ENCODE data around the gene FADS1. TPM values are rescaled to one million over a fixed set of nuclear protein-coding genes. Genes with fewer than 3 reads are reported as not detected.

FADS1 gene
- total and polyA plus RNA-seq, 2 experiments from 2014 or later = 74.9 to 119 TPM

GRCh38 chr11:61785837-61786402 lies 30.9 kb downstream of the FADS1 start:
- Histone ChIP-seq H3K4me2 (no peak overlapping the region), H3K4me3 (no peak overlapping the region), H3K27me3 (ENCODE audit: insufficient read depth) (no peaks in the 10 kb centered on the region), H2AFZ (no peak overlapping the region), H3K36me3 (ENCODE audit: insufficient read depth) (peaks cover 15% of the 10 kb centered on the region), H3K9me2 (ENCODE audit: insufficient read depth) (no peaks in the 10 kb centered on the region), H3K27ac (ENCODE audit: low read depth) (no peak overlapping the region), H3F3A (replicated peaks; ENCODE audit: low read depth) (peaks cover 9% of the 10 kb centered on the region; the same call in 1 of the 2 replicates), H4K20me1 (replicated peaks; ENCODE audit: insufficient read depth) (peaks cover 12% of the 10 kb centered on the region), H3K79me2 (replicated peaks; ENCODE audit: insufficient read depth) (peaks cover 6% of the 10 kb centered on the region; the same call in 1 of the 2 replicates), H3K4me1 (ENCODE audit: insufficient read depth) (no peaks in the 10 kb centered on the region)
- Mint-ChIP-seq H3K36me3 (ENCODE audit: low read depth) (peaks cover 54% of the 10 kb centered on the region), H3K4me1 (peaks cover 3% of the 10 kb centered on the region; the same call in 2 of the 3 replicates), H3K27me3 (ENCODE audit: insufficient read depth, low read depth, poor library complexity) (peaks cover 19% of the 10 kb centered on the region), H3K27ac (no peak overlapping the region), H3K9me3 (no peaks in the 10 kb centered on the region), H3K4me3 (no peak overlapping the region)
- ATAC-seq = no peak
- DNase-seq (ENCODE audit: low spot score) = no peak
- no peak for TF ChIP-seq STAT1 (IDR thresholded peaks at IDR 0.05; ENCODE audit: unreplicated experiment)
- TF ChIP-seq, protein P1, sequence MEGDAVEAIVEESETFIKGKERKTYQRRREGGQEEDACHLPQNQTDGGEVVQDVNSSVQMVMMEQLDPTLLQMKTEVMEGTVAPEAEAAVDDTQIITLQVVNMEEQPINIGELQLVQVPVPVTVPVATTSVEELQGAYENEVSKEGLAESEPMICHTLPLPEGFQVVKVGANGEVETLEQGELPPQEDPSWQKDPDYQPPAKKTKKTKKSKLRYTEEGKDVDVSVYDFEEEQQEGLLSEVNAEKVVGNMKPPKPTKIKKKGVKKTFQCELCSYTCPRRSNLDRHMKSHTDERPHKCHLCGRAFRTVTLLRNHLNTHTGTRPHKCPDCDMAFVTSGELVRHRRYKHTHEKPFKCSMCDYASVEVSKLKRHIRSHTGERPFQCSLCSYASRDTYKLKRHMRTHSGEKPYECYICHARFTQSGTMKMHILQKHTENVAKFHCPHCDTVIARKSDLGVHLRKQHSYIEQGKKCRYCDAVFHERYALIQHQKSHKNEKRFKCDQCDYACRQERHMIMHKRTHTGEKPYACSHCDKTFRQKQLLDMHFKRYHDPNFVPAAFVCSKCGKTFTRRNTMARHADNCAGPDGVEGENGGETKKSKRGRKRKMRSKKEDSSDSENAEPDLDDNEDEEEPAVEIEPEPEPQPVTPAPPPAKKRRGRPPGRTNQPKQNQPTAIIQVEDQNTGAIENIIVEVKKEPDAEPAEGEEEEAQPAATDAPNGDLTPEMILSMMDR (conservative IDR thresholded peaks at IDR 0.05; ENCODE audit: low read depth in 2 of 2) = no peak
- no peak for TF ChIP-seq EZH2phosphoT487 (IDR thresholded peaks at IDR 0.05; ENCODE audit: unreplicated experiment)
- no peak for TF ChIP-seq POLR2AphosphoS5 (IDR thresholded peaks at IDR 0.05; ENCODE audit: low read depth)
- TF ChIP-seq NANOG (IDR thresholded peaks at IDR 0.05; ENCODE audit: borderline replicate concordance) = no peak
- no peak for TF ChIP-seq REST (IDR thresholded peaks at IDR 0.05; ENCODE audit: unreplicated experiment)
- no peak for TF ChIP-seq JUNB (IDR thresholded peaks at IDR 0.05; ENCODE audit: unreplicated experiment)
- TF ChIP-seq ZNF114 (CRISPR knock-in tag; IDR thresholded peaks at IDR 0.05) = no peak
- no peak for TF ChIP-seq CREB1 (CRISPR knock-in tag; IDR thresholded peaks at IDR 0.05; ENCODE audit: low read depth)
- TF ChIP-seq EZH2 (IDR thresholded peaks at IDR 0.05; ENCODE audit: low read depth, unreplicated experiment) = no peak
- no peak for TF ChIP-seq ZNF331 (CRISPR knock-in tag; IDR thresholded peaks at IDR 0.05; ENCODE audit: low read depth)
- TF ChIP-seq, protein P2, sequence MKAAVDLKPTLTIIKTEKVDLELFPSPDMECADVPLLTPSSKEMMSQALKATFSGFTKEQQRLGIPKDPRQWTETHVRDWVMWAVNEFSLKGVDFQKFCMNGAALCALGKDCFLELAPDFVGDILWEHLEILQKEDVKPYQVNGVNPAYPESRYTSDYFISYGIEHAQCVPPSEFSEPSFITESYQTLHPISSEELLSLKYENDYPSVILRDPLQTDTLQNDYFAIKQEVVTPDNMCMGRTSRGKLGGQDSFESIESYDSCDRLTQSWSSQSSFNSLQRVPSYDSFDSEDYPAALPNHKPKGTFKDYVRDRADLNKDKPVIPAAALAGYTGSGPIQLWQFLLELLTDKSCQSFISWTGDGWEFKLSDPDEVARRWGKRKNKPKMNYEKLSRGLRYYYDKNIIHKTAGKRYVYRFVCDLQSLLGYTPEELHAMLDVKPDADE (IDR thresholded peaks at IDR 0.05) = no peak
- TF ChIP-seq ZNF462 (CRISPR knock-in tag; IDR thresholded peaks at IDR 0.05) = no peak
